Measurements from ENCODE around the gene WDR20. TPM values are rescaled to one million over a fixed set of nuclear protein-coding genes. Genes with fewer than 3 reads are reported as not detected.

Gene WDR20
- total and polyA plus RNA-seq, 5 experiments from 2014 or later: 11.3 to 56.9 (median 15.0) TPM

GRCh38 chr14:102256716-102257115 lies 117.0 kb downstream of the WDR20 start:
- POLR2A ChIA-PET: no interaction called here
- no peaks in the 10 kb centered on the region for H3K4me1 Mint-ChIP-seq
- no peaks in the 10 kb centered on the region for H3K9me3 Mint-ChIP-seq
- ATAC-seq: no peak
- H3K36me3 Mint-ChIP-seq: no peaks in the 10 kb centered on the region
- H3K27ac Mint-ChIP-seq: no peak overlapping the region
- no peak overlapping the region for H3K4me3 Mint-ChIP-seq
- H3K27me3 Mint-ChIP-seq: no peaks in the 10 kb centered on the region
- DNase-seq: no peak

GRCh38 chr14:102258136-102258535 lies 118.4 kb downstream of the WDR20 start:
- H3K4me3 Mint-ChIP-seq: no peak overlapping the region
- no peak overlapping the region for H3K27ac Mint-ChIP-seq
- H3K4me1 Mint-ChIP-seq: no peaks in the 10 kb centered on the region
- no peaks in the 10 kb centered on the region for H3K27me3 Mint-ChIP-seq
- ATAC-seq (no peak), DNase-seq (no peak)
- H3K9me3 Mint-ChIP-seq: no peaks in the 10 kb centered on the region
- no peaks in the 10 kb centered on the region for H3K36me3 Mint-ChIP-seq
- POLR2A ChIA-PET: no interaction called here

Other genes starting within 250 kb of the WDR20 start
- 100 to 1,000 TPM; 257 to 278 TPM for gene DYNC1H1, start 175.3 kb upstream of the WDR20 start, total RNA-seq
- gene DYNC1H1, start 175.3 kb upstream of the WDR20 start, polyA plus RNA-seq: 10 to 100 TPM; 23.4 to 42.0 (median 30.5) TPM
- gene HSP90AA1, start 52.9 kb upstream of the WDR20 start, total RNA-seq: 100 to 1,000 TPM; 356 to 373 TPM
- 100 to 1,000 TPM; 401 to 445 (median 427) TPM for gene HSP90AA1, start 52.9 kb upstream of the WDR20 start, polyA plus RNA-seq
- 1 to 10 TPM; 2.6 to 4.0 TPM for gene MOK, start 165.3 kb downstream of the WDR20 start, total RNA-seq
- gene MOK, start 165.3 kb downstream of the WDR20 start, polyA plus RNA-seq: 1 to 10 TPM; 1.1 to 2.7 (median 1.8) TPM
- 10 to 100 TPM; 17.6 to 19.5 TPM for gene ZNF839, start 179.8 kb downstream of the WDR20 start, total RNA-seq
- 1 to 10 TPM; 4.3 to 7.2 (median 6.6) TPM for gene ZNF839, start 179.8 kb downstream of the WDR20 start, polyA plus RNA-seq
- gene CINP, start 223.0 kb downstream of the WDR20 start, total RNA-seq: 10 to 100 TPM; 30.0 to 32.6 TPM
- gene CINP, start 223.0 kb downstream of the WDR20 start, polyA plus RNA-seq: 10 to 100 TPM; 40.2 to 46.6 (median 40.6) TPM
- 10 to 100 TPM; 11.6 to 11.8 TPM for gene TECPR2, start 223.0 kb downstream of the WDR20 start, total RNA-seq
- gene TECPR2, start 223.0 kb downstream of the WDR20 start, polyA plus RNA-seq: 1 to 10 TPM; 3.3 to 5.4 (median 4.3) TPM